ENCODE data around the gene NUP188. TPM values are rescaled to one million over a fixed set of nuclear protein-coding genes. Genes with fewer than 3 reads are reported as not detected.

NUP188 gene
- polyA plus RNA-seq, 1 donor from 2014 or later: 24.0 TPM

DNA sequence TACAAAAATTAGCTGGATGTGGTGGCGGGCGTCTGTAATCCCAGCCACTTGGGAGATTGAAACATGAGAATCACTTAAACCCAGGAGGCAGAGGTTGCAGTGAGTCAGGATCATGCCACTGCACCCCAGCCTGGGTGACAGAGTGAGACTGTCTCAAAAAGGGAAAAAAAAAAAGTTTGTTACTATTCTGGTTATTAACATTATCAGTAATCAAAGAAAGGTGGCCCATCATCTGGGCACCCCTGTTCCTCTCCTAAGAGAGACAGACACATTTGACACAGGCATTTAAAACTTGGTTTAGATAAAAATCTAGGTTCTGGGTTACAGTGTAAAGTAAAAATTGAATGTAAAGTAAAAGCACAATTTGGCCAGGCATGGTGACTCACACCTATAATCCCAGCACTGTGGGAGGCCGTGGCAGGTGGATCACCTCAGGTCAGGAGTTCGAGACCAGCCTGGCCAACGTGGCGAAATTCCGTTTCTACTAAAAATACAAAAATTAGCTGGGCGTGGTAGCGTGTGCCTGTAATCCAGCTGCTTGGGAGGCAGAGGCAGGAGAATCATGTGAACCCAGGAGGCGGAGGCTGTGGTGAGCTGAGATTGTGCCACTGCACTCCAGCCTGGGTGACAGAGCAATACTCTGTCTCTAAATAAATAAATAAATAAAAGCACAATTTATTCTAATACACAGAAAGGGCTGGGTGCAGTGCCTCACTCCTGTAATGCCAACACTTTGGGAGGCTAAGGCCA, 43.5 kb upstream of the NUP188 start:
- no peaks in the 10 kb centered on the region for H3K79me2 ChIP-seq (replicated peaks; ENCODE audit: insufficient read depth, low read length)

DNA sequence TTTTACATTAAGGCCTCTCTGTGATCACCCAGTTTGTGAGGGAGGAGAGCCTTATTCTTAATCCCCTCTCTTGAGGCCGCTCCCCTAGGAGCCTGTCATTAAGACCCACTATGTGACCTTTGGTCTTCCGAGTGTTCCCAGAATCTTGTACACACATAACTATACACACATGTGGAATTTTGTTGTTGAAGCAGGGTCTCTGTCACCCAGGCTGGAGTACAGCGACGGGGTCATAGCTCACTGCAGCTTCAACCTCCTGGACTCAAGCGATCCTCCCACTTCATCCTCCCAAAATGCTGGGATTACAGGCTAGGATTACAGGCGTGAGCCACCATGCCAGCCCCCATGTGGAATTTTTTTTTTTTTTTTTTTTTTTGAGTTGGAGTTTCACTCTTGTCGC, 41.5 kb upstream of the NUP188 start:
- H3K79me2 ChIP-seq (replicated peaks; ENCODE audit: insufficient read depth, low read length): no peaks in the 10 kb centered on the region
- no peak overlapping the region for H3K9ac ChIP-seq (ENCODE audit: low read length)
- H3K9me2 ChIP-seq (ENCODE audit: insufficient read depth, low read length): no peaks in the 10 kb centered on the region
- H3K4me3 ChIP-seq (ENCODE audit: low read length): no peak overlapping the region
- H3K27me3 ChIP-seq (ENCODE audit: insufficient read depth, low read depth, low read length): no peaks in the 10 kb centered on the region
- no peaks in the 10 kb centered on the region for H4K20me1 ChIP-seq (ENCODE audit: insufficient read depth)
- H3K4me2 ChIP-seq (ENCODE audit: low read length): no peak overlapping the region
- H3K9me3 ChIP-seq (ENCODE audit: low read length): no peaks in the 10 kb centered on the region
- H3F3A ChIP-seq (ENCODE audit: insufficient read depth, low read length, poor library complexity, severe bottlenecking): no peaks in the 10 kb centered on the region
- H3K36me3 ChIP-seq (ENCODE audit: insufficient read depth, low read length): peaks cover 6% of the 10 kb centered on the region
- H2AFZ ChIP-seq (ENCODE audit: low read depth, low read length): no peak overlapping the region
- TF ChIP-seq, protein P1, sequence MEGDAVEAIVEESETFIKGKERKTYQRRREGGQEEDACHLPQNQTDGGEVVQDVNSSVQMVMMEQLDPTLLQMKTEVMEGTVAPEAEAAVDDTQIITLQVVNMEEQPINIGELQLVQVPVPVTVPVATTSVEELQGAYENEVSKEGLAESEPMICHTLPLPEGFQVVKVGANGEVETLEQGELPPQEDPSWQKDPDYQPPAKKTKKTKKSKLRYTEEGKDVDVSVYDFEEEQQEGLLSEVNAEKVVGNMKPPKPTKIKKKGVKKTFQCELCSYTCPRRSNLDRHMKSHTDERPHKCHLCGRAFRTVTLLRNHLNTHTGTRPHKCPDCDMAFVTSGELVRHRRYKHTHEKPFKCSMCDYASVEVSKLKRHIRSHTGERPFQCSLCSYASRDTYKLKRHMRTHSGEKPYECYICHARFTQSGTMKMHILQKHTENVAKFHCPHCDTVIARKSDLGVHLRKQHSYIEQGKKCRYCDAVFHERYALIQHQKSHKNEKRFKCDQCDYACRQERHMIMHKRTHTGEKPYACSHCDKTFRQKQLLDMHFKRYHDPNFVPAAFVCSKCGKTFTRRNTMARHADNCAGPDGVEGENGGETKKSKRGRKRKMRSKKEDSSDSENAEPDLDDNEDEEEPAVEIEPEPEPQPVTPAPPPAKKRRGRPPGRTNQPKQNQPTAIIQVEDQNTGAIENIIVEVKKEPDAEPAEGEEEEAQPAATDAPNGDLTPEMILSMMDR (IDR thresholded peaks at IDR 0.05; ENCODE audit: poor library complexity, severe bottlenecking): no peak
- no peak for TF ChIP-seq MXI1 (conservative IDR thresholded peaks at IDR 0.05; ENCODE audit: poor library complexity, severe bottlenecking)
- H3K27ac ChIP-seq (ENCODE audit: low read length): no peak overlapping the region

More for the DNA sequence above, 43.5 kb upstream of the NUP188 start:
- Histone ChIP-seq H3K9me2 (ENCODE audit: insufficient read depth, low read length) (no peaks in the 10 kb centered on the region), H3K4me2 (ENCODE audit: low read length) (no peak overlapping the region), H3K9me3 (ENCODE audit: low read length) (no peaks in the 10 kb centered on the region), H3K4me3 (ENCODE audit: low read length) (no peak overlapping the region), H3K36me3 (ENCODE audit: insufficient read depth, low read length) (peaks cover 6% of the 10 kb centered on the region), H4K20me1 (ENCODE audit: insufficient read depth) (no peaks in the 10 kb centered on the region), H2AFZ (ENCODE audit: low read depth, low read length) (no peak overlapping the region), H3F3A (ENCODE audit: insufficient read depth, low read length, poor library complexity, severe bottlenecking) (no peaks in the 10 kb centered on the region), H3K27me3 (ENCODE audit: insufficient read depth, low read depth, low read length) (no peaks in the 10 kb centered on the region), H3K9ac (ENCODE audit: low read length) (no peak overlapping the region), H3K27ac (ENCODE audit: low read length) (no peak overlapping the region)
- TF ChIP-seq TAF1 (IDR thresholded peaks at IDR 0.05; ENCODE audit: low read depth) (no peak), SMC3 (conservative IDR thresholded peaks at IDR 0.05; ENCODE audit: poor library complexity) (no peak), EP300 (conservative IDR thresholded peaks at IDR 0.05; ENCODE audit: poor library complexity, severe bottlenecking) (no peak), POLR2AphosphoS5 (IDR thresholded peaks at IDR 0.05) (no peak), EZH2 (IDR thresholded peaks at IDR 0.05; ENCODE audit: borderline replicate concordance, insufficient read depth, low read length, poor library complexity, severe bottlenecking) (no peak), MXI1 (conservative IDR thresholded peaks at IDR 0.05; ENCODE audit: poor library complexity, severe bottlenecking) (no peak), RAD21 (conservative IDR thresholded peaks at IDR 0.05) (no peak)
- TF ChIP-seq, protein P2, sequence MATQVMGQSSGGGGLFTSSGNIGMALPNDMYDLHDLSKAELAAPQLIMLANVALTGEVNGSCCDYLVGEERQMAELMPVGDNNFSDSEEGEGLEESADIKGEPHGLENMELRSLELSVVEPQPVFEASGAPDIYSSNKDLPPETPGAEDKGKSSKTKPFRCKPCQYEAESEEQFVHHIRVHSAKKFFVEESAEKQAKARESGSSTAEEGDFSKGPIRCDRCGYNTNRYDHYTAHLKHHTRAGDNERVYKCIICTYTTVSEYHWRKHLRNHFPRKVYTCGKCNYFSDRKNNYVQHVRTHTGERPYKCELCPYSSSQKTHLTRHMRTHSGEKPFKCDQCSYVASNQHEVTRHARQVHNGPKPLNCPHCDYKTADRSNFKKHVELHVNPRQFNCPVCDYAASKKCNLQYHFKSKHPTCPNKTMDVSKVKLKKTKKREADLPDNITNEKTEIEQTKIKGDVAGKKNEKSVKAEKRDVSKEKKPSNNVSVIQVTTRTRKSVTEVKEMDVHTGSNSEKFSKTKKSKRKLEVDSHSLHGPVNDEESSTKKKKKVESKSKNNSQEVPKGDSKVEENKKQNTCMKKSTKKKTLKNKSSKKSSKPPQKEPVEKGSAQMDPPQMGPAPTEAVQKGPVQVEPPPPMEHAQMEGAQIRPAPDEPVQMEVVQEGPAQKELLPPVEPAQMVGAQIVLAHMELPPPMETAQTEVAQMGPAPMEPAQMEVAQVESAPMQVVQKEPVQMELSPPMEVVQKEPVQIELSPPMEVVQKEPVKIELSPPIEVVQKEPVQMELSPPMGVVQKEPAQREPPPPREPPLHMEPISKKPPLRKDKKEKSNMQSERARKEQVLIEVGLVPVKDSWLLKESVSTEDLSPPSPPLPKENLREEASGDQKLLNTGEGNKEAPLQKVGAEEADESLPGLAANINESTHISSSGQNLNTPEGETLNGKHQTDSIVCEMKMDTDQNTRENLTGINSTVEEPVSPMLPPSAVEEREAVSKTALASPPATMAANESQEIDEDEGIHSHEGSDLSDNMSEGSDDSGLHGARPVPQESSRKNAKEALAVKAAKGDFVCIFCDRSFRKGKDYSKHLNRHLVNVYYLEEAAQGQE (IDR thresholded peaks at IDR 0.05; ENCODE audit: borderline replicate concordance): no peak
- TF ChIP-seq, protein P1 (IDR thresholded peaks at IDR 0.05; ENCODE audit: poor library complexity, severe bottlenecking): no peak
